Ishikawa (cell line): ENCODE results near the gene UBL3.

ENCODE experiments used
- CEBPB ChIP-seq: IDR thresholded peaks from 2 replicates; pipeline ENCODE4 v1.6.1; 2012
- CREB1 ChIP-seq: IDR thresholded peaks from 2 replicates; pipeline ENCODE4 v1.6.1; 2012; ENCODE audit warnings: low read depth
- EGR1 ChIP-seq: IDR thresholded peaks from 2 replicates; pipeline ENCODE4 v1.6.1; 2012
- EP300 ChIP-seq: IDR thresholded peaks from 2 replicates; pipeline ENCODE4 v1.6.1; 2012; ENCODE audit warnings: borderline replicate concordance
- FOXM1 ChIP-seq: IDR thresholded peaks from 2 replicates; pipeline ENCODE4 v1.6.1; 2012; ENCODE audit warnings: low read depth, borderline replicate concordance
- MAX ChIP-seq: IDR thresholded peaks from 2 replicates; pipeline ENCODE4 v1.6.1; 2012
- NFIC ChIP-seq: IDR thresholded peaks from 2 replicates; pipeline ENCODE4 v1.6.1; 2012
- RAD21 ChIP-seq: IDR thresholded peaks from 2 replicates; pipeline ENCODE4 v1.6.1; 2012; ENCODE audit warnings: low read depth
- REST ChIP-seq: IDR thresholded peaks from 2 replicates; pipeline ENCODE4 v1.6.1; 2012; ENCODE audit warnings: low read depth, mild to moderate bottlenecking
- TAF1 ChIP-seq: IDR thresholded peaks from 2 replicates; pipeline ENCODE4 v1.6.1; 2012; ENCODE audit warnings: low read depth, mild to moderate bottlenecking
- TCF12 ChIP-seq: IDR thresholded peaks from 2 replicates; pipeline ENCODE4 v1.6.1; 2012; ENCODE audit warnings: low read depth
- TEAD4 ChIP-seq: IDR thresholded peaks from 2 replicates; pipeline ENCODE4 v1.6.1; 2012
- USF1 ChIP-seq: IDR thresholded peaks from 2 replicates; pipeline ENCODE4 v1.6.1; 2012
- YY1 ChIP-seq: IDR thresholded peaks from 2 replicates; pipeline ENCODE4 v1.6.1; 2012; ENCODE audit warnings: low read depth
- ZBTB7A ChIP-seq: IDR thresholded peaks from 2 replicates; pipeline ENCODE4 v1.6.1; 2012; ENCODE audit warnings: low read depth

UBL3 gene

GRCh38 chr13:29844441-29844840 lies 6.0 kb downstream of the UBL3 start:
- TF ChIP-seq ZBTB7A = no peak
- TF ChIP-seq TAF1 = no peak
- TF ChIP-seq MAX = no peak
- TF ChIP-seq CEBPB = no peak
- TF ChIP-seq NFIC = no peak
- no peak for TF ChIP-seq CREB1
- no peak for TF ChIP-seq EP300
- no peak for TF ChIP-seq RAD21
- TF ChIP-seq TCF12 = no peak
- TF ChIP-seq REST = no peak
- no peak for TF ChIP-seq EGR1
- TF ChIP-seq YY1 = no peak
- TF ChIP-seq FOXM1 = no peak

GRCh38 chr13:29840585-29840984 lies 9.8 kb downstream of the UBL3 start:
- no peak for TF ChIP-seq RAD21
- TF ChIP-seq EGR1 = no peak
- TF ChIP-seq FOXM1 = no peak
- no peak for TF ChIP-seq ZBTB7A
- TF ChIP-seq NFIC = no peak
- TF ChIP-seq CREB1 = no peak
- TF ChIP-seq TEAD4 = no peak
- no peak for TF ChIP-seq CEBPB

GRCh38 chr13:29835280-29836061 lies 14.9 kb downstream of the UBL3 start:
- TF ChIP-seq MAX (no peak), NFIC (no peak), REST (no peak), ZBTB7A (no peak), TCF12 (no peak), FOXM1 (no peak), TAF1 (no peak), EGR1 (no peak), CEBPB (no peak), EP300 (no peak), CREB1 (no peak), YY1 (no peak), RAD21 (no peak), TEAD4 (no peak), USF1 (no peak)

- no peak for TF ChIP-seq MAX
- TF ChIP-seq FOXM1 = no peak
- TF ChIP-seq ZBTB7A = no peak
- TF ChIP-seq YY1 = no peak
- TF ChIP-seq EP300 = no peak
- no peak for TF ChIP-seq CREB1
- TF ChIP-seq CEBPB = no peak
- TF ChIP-seq NFIC = no peak
- TF ChIP-seq USF1 = no peak
- no peak for TF ChIP-seq TCF12
- no peak for TF ChIP-seq RAD21
- TF ChIP-seq EGR1 = no peak
- no peak for TF ChIP-seq REST
- no peak for TF ChIP-seq TAF1
- TF ChIP-seq TEAD4 = no peak
Measured at GRCh38 chr13:29832761-29833298, 17.6 kb downstream of the UBL3 start.
